Measurements from ENCODE around the gene NPAS4. TPM values are rescaled to one million over a fixed set of nuclear protein-coding genes. Genes with fewer than 3 reads are reported as not detected.

Gene NPAS4
- total and polyA plus RNA-seq, 2 of the 4 experiments (the other 2 are of a cell fraction): under 0.01 to 0.77 TPM

GRCh38 chr11:66475349-66476172, 54.7 kb downstream of the NPAS4 start:
- no peak overlapping the region for H4K91ac ChIP-seq (ENCODE audit: insufficient read depth, low read depth, low read length)
- no peak overlapping the region for H3K4me3 ChIP-seq (ENCODE audit: insufficient read depth, low read depth, low read length)
- 0 out of 2 replicates have a peak, but pooled peaks cover 11% of the 10 kb centered on the region for H3K9me1 ChIP-seq (ENCODE audit: insufficient read depth, low read length)
- H3K27me3 ChIP-seq (ENCODE audit: control insufficient read depth, insufficient read depth, low read length): no peaks in the 10 kb centered on the region
- H2AK9ac ChIP-seq (replicated peaks; ENCODE audit: low read depth, low read length, poor library complexity): no peak overlapping the region
- no peak overlapping the region for H3K14ac ChIP-seq (replicated peaks; ENCODE audit: low read depth, low read length)
- no peak overlapping the region for H2AFZ ChIP-seq (replicated peaks; ENCODE audit: low read length, poor library complexity)
- H3K79me1 ChIP-seq (ENCODE audit: low read depth in 1 of 2, low read length in 2 of 2): peaks cover 14 to 39% of the 10 kb centered on the region in 2 experiments
- 94% methylated on average over 31 of the region's 44 CpGs; no CpG with 5 or more reads in 1 of the 2 experiments for WGBS, 2 experiments (ENCODE audit: extremely low coverage in 2 of 2, insufficient read length in 1 of 2)
- H3K56ac ChIP-seq (ENCODE audit: extremely low read depth, insufficient read depth, low read length): no peak overlapping the region
- peaks cover 29% of the 10 kb centered on the region for H3K36me3 ChIP-seq (ENCODE audit: control insufficient read depth, insufficient read depth, low read length)
- H2BK5ac ChIP-seq (ENCODE audit: low read depth, low read length, poor library complexity, severe bottlenecking): no peak overlapping the region
- no peak overlapping the region for H2BK120ac ChIP-seq (ENCODE audit: low read depth, low read length)
- no peak for ATAC-seq (ENCODE audit: low read depth)
- no TSS peak for BruUV-seq (replicated peaks)
- H4K5ac ChIP-seq (ENCODE audit: low read depth, low read length): no peak overlapping the region
- H3K4me2 ChIP-seq (ENCODE audit: low read depth, low read length): no peak overlapping the region
- intact Hi-C loops (cut with micrococcal nuclease): no loop called here
- in situ Hi-C loops (cut with MboI; ENCODE audit: low sequenced_read_pairs): no loop called here
- H2BK15ac ChIP-seq (ENCODE audit: low read depth, low read length): no peak overlapping the region
- ChIA-PET POLR2A (ENCODE audit: unreplicated experiment) (no interaction called here), CTCF (no interaction called here)
- peaks cover 5% of the 10 kb centered on the region for H3K4me1 ChIP-seq (ENCODE audit: control insufficient read depth, insufficient read depth, low read length)
- H3K18ac ChIP-seq (ENCODE audit: low read depth, low read length): no peak overlapping the region
- no peak overlapping the region for H3K4ac ChIP-seq (ENCODE audit: low read depth, low read length)
- no peak overlapping the region for H4K8ac ChIP-seq (ENCODE audit: low read depth in 2 of 2, low read length in 2 of 2)
- no peak overlapping the region for H2AK5ac ChIP-seq (ENCODE audit: low read depth, low read length)
- no peak overlapping the region for H3K23ac ChIP-seq (ENCODE audit: low read depth, low read length)
- H3K9ac ChIP-seq (ENCODE audit: low read depth, low read length): no peak overlapping the region
- H3K27ac ChIP-seq (ENCODE audit: insufficient read depth, low read length): no peak overlapping the region
- no peaks in the 10 kb centered on the region for H3K9me3 ChIP-seq (ENCODE audit: control insufficient read depth, insufficient read depth, low read length)
- no peak for DNase-seq
- H2BK20ac ChIP-seq (ENCODE audit: low read depth, low read length): no peak overlapping the region
- dilution Hi-C loops (cut with HindIII; ENCODE audit: low sequenced_read_pairs, unreplicated experiment): no loop called here
- peaks cover 11% of the 10 kb centered on the region; the same call in 1 of the 2 replicates for H4K20me1 ChIP-seq (ENCODE audit: insufficient read depth, low read length)
- TF ChIP-seq MXI1 (IDR thresholded peaks at IDR 0.05; ENCODE audit: borderline replicate concordance, low read depth, low read length): no peak
- no peak for TF ChIP-seq CEBPB (IDR thresholded peaks at IDR 0.05; ENCODE audit: low read depth, low read length)
- no peak for TF ChIP-seq MAZ (IDR thresholded peaks at IDR 0.05; ENCODE audit: borderline replicate concordance, low read depth, low read length)
- no peak for TF ChIP-seq MAFK (IDR thresholded peaks at IDR 0.05; ENCODE audit: low read depth, low read length)
- TF ChIP-seq CHD1 (IDR thresholded peaks at IDR 0.05; ENCODE audit: low read depth, low read length): no peak
- TF ChIP-seq CTCF (conservative IDR thresholded peaks at IDR 0.05; ENCODE audit: low read depth, low read length): no peak
- TF ChIP-seq NFE2L2 (IDR thresholded peaks at IDR 0.05; ENCODE audit: low read depth, low read length): no peak
- no peak for TF ChIP-seq BHLHE40 (IDR thresholded peaks at IDR 0.05; ENCODE audit: low read depth, low read length)
- no peak for TF ChIP-seq FOS (IDR thresholded peaks at IDR 0.05; ENCODE audit: low read depth, low read length)
- no peak for TF ChIP-seq USF2 (IDR thresholded peaks at IDR 0.05; ENCODE audit: low read depth, low read length)
- no peak for TF ChIP-seq RAD21 (IDR thresholded peaks at IDR 0.05; ENCODE audit: low read length)
- no peak for TF ChIP-seq ELK1 (IDR thresholded peaks at IDR 0.05; ENCODE audit: borderline replicate concordance, low read depth, low read length)
- no peak for TF ChIP-seq RFX5 (IDR thresholded peaks at IDR 0.05; ENCODE audit: low read depth, low read length)
- TF ChIP-seq RCOR1 (IDR thresholded peaks at IDR 0.05; ENCODE audit: insufficient replicate concordance, low read length): no peak
- TF ChIP-seq POLR2A (IDR thresholded peaks at IDR 0.05; ENCODE audit: low read depth, low read length): no peak
